LHCN-M2 (cell line): Measurements from ENCODE around the gene FOSL2. TPM values are rescaled to one million over a fixed set of nuclear protein-coding genes. Genes with fewer than 3 reads are reported as not detected.
"Not testable (repeated sequence)": the region's sequence is repeated elsewhere in the genome, so short reads cannot be mapped to it uniquely, and the experiment has no call there.

Experiments
- DNase-seq: peaks from one replicate; pipeline ENCODE4 v3.0.0-alpha.2; 2012; ENCODE audit warnings: low read depth
- total RNA-seq: library from RNA; depleted of rRNA; stranded (reverse); fragments of >200 nt; gene quantifications from 2 replicates; pipeline ENCODE4 v1.2.3, GENCODE V29; 2014

FOSL2 gene
- total RNA-seq, 1 experiment from 2014 or later: 62.2 TPM

DNA sequence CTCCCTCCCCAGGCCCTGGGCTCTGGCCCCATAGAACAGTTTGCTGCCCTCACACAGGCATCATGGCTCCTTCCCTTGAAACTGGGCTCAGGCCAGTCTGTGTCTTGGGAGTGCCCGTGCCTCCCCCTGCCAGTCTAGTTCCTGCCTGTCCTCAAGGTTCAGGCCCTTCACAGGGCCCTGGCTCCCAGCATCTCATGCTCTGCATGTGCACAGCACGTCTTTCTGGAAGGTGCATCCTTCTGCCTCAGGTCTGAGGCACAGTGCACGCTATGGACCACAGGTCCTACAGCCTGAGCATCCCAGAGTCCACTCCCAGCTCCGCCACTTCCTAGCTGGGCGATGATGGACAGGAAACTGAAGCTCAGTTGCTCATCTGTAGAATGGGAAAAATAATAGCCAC is 35.6 kb upstream of the FOSL2 start:
- no peak for DNase-seq

DNA sequence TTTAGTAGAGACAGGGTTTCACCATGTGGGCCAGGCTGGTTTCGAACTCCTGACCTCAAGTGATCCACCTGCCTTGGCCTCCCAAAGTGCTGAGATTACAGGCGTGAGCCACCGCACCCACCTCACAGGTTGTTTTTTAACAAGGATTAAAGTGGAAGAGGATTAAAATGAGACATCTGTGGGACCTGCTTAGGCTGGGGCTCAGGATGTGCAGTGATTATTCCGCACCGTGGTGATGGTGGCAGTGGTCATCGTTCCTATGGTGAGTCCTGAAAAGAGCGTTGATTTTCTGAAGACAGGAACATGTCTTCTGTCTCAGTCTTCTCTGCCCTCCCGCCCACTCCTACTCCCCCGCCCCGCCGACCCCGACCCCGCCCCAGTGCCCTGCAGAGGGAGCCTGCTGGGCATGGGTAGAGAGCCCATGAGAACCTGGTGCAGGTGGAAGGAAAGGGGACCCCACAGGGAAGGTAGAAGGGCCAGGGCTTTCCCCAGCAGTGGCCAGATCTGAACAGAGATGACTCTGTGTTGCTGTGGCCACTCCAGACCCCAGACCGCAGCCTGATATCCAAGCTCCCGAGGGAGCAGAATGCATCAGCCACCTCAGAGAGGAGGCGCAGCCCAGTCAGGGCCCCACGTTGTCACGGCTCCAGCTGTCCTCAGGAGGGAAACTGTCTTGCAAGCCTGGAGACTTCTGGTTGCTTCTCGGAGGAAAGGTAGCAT is 34.5 kb upstream of the FOSL2 start:
- DNase-seq: no peak

DNA sequence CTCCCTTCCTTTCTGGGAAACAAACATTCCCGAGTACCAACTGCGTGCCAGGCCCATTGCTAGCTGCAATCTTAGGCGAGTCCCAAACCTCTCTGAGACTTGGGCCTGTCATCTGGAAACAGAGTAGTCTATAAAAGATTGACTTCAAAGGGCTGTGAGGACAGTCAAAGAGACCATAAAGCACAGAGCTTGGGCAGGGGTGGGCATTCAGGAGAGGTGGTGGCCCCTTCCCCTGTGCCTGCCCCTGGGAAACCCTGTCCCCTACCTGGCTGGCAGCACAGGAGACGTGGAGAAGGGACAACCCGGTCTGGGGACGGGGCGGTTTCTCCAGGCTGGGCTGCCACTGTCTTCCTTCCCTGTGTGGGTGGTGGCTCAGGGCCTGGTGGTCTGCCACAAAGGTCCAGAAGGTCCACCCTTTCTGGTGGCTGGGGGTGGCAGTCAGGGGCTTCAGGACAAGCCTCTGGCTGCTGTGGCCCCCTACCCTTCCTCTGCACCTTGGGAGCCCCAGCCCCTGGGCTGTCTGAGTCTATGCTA is 33.9 kb upstream of the FOSL2 start:
- no peak for DNase-seq

GRCh38 chr2:28359222-28360057 is 33.2 kb upstream of the FOSL2 start:
- DNase-seq: no peak

DNA sequence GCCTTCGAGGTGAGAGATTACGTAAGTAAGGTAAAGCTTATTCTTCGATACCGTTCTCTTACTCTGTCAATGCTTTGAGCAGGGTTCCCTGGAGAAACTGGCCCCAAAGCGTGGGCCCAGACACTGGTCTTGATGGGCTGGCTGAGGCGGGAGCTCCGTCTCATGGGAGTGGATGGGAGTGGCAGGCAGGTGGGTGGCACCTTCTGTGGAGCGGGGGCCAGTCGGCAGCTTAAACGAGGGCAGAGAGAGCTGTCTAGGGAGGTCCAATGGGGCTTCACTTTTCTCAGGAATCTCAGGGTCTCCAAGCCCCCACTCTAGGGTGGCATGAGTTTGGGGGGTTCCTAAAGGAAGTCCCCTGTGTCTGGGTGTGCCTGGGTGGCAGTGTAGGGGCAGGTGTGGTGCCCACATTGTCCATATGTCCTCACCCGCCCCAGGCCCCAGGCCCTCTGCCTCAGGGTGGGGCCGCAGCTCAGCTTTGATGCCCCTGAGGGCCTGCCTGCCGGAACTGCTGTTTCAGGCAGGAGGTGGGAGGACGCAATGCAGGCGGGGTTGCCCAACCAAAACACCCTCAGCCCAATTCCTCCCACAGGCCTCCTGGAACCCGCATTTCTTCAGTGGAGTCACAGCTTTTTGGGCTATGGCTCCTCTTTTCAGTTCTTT is 32.5 kb upstream of the FOSL2 start:
- DNase-seq: no peak

GRCh38 chr2:28360718-28361293 is 31.9 kb upstream of the FOSL2 start:
- peak; percentile 93 for DNase-seq

DNA sequence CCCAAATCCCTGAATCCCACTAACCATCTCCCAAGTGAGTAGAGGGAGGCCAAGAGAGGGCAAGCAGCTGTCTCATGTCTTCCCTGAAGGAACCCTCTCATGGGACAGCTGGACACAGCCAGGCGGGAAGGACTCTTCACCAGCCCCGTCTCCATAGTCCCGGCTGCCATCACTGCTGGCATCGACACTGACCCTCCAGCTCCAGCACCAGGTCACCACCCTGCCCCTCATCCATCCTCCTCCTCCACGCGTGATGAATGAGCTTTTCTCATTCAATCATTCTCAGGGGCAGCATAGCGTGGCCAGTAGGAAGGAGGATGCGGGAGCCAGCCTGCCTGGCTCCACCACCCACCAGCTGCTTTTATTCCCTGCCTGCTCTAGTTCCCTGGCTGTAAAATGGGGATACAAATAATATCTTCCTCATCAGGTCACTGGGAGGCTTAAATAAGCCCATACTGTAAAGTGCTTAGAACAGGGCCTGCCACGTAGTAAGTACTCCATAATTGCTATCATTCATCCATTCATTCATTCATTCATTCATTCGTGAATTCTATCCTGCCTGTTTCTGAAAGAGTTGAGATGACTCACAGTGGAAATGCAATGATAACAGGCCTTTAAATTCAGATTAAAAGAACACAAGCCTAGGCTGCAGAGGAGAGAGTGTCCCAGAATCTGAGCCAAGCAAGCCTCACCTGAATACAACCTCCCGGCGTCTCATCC is 30.5 kb upstream of the FOSL2 start:
- DNase-seq: no peak

DNA sequence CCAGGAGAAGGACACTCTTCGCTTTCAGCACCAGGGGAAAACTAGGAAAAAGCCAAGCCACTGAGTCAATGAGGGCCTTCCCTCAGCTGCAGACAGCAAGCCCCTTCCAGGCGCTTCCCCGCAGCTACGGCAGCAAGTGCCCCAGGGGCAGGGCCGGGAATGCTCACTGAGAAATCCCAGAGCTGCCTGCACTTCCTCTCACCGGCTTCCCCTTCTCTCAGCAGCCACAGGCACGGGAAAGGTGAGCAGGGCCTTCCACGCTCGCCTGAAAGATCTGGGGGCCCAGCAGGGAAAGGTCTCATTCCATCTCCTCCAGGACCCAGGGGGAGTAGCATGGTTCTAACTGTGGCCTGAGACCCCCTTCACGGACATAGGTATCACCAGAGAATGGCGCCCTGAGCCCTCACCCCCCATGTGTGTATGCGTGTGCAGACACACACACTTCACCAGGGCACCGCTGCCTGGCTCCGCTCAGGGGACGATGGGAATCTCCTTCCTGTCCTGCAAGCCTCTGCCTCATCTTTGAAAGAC is 29.6 kb upstream of the FOSL2 start:
- no peak for DNase-seq

DNA sequence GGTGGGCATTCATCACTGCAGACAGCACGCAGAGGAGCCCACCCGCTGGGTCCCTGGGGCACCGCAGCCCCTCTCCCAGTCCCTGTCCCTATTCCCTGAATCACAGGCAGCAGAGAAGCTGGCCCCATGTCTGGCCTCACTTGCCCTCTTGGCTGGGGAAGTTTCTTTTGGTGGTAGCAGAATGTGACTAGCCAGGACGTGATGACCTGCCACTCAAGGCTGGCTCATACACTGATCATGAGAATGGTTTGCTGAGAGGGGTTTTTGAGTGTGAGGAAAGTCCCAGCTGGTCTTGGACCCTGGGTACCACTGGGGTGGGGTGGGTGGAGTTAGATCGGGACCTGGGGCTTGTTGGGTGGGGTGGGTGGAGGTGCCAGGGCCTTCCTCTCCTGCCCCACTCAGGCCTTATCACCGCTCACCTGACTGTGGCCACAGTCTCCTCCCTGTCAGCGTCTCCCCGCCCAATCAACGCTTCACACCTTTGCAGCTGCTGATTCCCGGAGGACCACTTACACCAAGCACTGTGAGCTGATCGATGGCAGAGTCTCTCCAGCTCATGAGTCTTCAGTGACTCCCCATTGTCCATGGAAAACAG is 28.9 kb upstream of the FOSL2 start:
- no peak for DNase-seq

DNA sequence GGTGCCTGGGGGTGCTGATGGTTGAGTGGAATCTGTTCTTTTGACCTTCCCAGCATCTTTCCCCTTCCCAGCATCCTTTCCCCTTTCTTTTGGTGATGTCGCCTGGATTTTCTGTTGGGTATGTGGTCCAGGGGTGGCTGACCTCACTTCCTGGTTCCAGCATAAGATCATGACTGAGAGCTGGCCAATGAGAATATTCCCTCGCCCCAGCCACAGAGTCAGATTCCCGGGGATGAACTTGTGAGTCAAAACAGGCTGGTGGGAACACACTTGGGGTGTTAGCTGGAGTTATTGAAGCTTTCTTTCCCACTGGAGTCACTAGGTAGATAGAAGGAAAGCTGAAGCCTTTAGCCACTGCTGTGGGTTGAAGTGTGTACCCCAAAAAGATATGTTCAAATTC is 28.0 kb upstream of the FOSL2 start:
- peak; percentile 81 for DNase-seq

GRCh38 chr2:28365158-28365557 is 27.5 kb upstream of the FOSL2 start:
- DNase-seq: peak; percentile 86

GRCh38 chr2:28366149-28366495 is 26.5 kb upstream of the FOSL2 start:
- DNase-seq: no peak

- DNase-seq: no peak
These were observed 26.0 kb upstream of the FOSL2 start for GRCh38 chr2:28366496-28367282.

GRCh38 chr2:28367667-28368356 is 24.8 kb upstream of the FOSL2 start:
- no peak for DNase-seq

DNA sequence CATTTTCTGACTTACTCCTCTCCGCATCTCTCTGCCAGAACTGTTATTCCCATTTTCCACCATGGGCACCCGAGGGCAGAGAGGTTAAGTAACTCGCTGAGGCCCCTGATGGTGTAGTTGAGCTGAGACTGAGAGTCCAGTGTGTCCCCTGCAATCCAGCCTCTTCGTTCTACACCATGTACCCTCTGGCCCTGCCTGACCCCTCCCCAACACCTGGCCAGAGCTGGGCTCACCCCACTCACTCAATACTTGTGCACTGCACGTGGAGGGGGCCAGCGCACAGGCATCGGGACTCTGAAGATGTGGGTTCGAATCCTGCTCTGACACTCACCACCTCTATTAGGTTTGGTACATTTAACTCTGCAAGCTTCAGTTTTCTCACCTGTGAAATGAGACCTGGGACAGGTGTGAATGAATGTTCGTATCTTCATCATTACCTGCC is 24.3 kb upstream of the FOSL2 start:
- no peak for DNase-seq

DNA sequence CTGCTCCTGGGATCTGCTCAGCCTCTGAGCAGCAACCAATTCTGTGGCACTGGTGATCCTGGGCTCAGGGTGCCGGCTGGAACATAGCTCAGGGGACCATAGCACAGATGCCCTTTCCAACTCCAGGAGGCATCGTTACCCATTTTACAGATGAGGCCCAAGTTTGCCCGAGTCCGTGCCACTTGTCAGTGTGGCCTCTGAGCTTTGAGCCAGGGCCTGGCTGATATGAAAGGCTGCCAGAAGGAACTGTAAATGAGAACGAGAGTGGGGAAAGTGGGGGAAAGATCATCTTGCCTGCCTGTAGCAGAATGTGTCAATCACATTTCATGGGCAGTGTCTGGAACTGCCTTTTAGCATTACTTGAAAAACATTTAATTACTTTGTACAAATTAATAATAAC is 23.3 kb upstream of the FOSL2 start:
- no peak for DNase-seq

DNA sequence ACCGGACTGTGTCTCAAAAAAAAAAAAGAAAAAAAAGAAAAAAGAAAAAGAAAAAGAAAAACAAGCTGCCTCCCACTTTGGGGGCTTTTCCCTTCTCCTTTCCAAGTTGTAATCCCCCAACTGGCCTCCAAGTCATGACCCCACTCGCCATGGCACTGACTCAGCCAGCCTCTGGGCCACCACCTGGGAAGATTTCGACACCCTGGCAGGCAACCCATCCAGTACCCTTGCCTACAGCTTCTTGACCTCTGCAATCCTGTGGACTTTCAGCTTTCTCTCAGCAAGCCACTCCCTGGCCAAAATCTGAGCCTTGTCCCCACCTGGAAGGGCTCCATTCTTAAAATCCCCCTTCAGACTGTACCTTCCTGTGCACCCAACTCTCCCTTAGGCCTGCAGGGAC is 22.3 kb upstream of the FOSL2 start:
- DNase-seq: no peak

DNA sequence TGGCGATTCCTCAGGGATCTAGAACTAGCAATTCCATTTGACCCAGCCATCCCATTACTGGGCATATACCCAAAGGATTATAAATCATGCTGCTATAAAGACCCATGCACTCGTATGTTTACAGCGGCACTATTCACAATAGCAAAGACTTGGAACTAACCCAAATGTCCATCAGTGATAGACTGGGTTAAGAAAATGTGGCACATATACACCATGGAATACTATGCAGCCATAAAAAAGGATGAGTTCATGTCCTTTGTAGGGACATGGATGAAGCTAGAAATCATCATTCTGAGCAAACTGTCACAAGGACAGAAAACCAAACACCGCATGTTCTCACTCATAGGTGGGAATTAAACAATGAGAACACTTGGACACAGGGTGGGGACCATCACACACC is 20.9 kb upstream of the FOSL2 start:
- DNase-seq: not testable (repeated sequence)

DNA sequence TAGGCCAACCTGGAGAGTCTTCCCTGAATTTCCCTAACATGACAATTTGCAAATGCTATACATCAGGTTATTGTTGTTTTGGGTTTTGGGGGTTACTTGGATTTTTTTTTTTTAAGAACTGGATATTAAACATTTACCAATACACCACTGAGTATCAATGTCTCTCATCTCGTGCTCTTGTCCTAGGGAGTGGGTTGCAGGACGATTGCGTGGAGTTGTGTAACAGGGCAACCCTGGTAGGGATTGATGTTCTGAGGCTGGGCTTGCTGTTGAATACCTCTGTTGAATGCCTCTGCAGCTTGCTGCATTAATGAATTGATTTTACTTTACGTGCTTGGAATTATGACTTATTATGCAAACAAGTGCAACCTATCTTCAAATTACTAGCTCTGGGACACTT is 18.8 kb upstream of the FOSL2 start:
- no peak for DNase-seq
